Stimulated activated CD8-positive, alpha-beta memory T cell treated with anti-CD3 and anti-CD28 coated beads, Interleukin-12 subunit alpha, Interleukin-12 subunit beta, amount 100 ng/mL, for 4 hours (primary cell): ENCODE data around the gene FMC1.
"Not testable (repeated sequence)": the region's sequence is repeated elsewhere in the genome, so short reads cannot be mapped to it uniquely, and the experiment has no call there.

Experiments used
- DNase-seq: peaks from one replicate; pipeline ENCODE4 v3.0.0-alpha.2; 2020; ENCODE audit warnings: low read depth

Gene FMC1, protein sequence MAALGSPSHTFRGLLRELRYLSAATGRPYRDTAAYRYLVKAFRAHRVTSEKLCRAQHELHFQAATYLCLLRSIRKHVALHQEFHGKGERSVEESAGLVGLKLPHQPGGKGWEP

DNA sequence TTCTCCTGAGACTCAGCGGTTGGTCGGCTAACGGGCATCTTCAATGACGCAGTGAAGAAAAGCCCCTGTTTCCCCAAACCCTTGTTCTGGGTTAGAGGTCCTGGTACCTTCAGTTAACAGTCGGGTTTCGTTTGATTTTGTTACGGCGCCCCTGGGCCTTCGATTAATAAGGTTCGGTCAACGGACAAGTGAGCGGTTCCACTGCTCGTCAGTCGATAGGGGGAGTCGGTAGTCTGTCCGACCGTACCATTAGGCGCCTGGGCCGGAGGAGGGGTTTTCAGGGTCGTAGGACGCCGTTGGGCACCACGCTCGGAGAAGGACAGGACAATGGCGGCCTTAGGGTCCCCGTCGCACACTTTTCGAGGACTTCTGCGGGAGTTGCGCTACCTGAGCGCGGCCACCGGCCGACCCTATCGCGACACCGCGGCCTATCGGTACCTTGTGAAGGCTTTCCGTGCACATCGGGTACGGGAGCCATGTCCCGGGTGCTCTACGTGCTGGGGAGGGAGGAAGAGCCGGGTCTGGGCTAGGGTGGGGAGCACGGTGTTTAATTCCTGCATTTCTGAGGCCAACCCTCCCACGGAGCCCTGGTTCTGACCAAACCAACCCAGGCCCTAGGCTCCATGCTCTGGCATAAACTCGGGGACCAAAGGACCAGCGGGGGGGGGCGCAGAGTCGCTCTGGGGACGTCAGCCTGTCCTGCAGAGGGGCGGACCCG is at the start of gene FMC1:
TSS of gene FMC1 (plus strand) at position 280 of the 718 bp plus-strand sequence. CDS start at position 328, 48 bp downstream.
- DNase-seq, result peak; percentile 72

- no peak for DNase-seq
These were observed 48.3 kb upstream of the FMC1 start for GRCh38 chr7:139292821-139293220.

DNA sequence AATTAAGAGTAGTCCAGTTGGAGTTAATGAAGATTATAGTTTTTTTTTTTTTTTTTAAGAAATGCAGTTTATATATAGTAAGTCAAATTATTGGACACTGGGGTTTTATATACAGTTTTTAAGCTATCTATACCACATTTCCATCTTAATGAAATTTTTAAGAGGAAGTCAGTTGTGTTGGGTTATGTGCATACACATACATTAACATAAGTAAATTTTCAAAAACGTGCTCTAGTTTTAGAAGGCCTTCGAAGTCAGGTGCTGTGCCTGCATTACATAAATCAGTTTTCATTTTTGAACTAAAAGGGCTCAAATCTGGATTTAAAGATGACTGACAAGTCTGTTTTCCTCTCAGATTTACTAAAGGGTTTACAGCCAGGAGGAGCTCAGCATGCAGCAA is 47.6 kb upstream of the FMC1 start:
- no peak for DNase-seq

- DNase-seq, result no peak
These were observed 46.9 kb upstream of the FMC1 start for GRCh38 chr7:139294241-139294640.

DNA sequence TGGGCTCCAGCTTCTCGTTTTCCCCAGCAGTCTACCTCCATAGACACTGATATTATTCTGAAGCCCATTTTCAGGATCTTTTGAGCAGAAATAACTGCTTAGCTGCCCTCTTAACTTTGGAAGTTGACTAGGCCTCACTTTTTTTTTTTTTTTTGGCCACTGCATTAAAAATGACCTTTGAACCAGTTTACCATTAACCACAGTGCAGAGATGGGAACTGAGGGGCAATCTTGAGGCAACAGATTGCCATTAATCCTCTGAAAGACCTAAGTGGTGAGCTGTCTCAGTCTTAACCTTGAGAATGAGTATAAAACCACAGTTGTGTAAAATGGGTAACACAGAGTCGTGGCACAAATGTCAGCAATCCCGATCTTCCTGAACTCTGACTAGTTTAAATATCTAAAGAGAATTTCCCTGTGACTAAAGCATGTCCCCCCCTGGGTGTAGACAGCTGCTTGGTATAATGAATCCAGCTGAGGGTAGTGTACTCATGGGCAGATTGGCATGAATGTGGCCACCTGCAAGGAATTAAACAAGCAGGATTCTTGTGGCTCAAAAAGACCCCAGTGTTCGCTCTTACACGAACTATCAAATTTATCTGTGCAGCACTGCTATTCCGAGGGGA is 46.1 kb upstream of the FMC1 start:
- DNase-seq, result no peak

DNA sequence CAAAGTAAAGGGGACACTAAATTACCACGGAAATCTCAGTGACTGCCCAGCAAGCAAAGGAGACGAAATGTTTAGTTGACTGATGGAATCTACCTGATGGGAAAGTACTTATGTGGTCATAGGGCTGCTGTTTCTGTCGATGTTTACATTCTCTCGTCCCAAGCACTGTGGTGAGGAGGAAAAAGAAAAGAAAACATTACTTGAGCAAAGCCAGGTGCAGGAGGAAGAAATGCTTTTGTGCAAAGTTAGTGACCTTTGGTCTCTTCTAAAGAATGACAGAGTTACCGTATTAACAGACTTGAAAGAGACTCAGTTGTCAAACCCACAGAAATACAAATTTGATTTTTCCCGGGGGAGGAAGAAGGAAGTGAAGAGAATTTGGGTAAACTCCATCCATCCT is 43.3 kb upstream of the FMC1 start:
- no peak for DNase-seq

- DNase-seq, result no peak
These were observed 41.8 kb upstream of the FMC1 start for GRCh38 chr7:139299296-139299695.

GRCh38 chr7:139300390-139300789 is 40.7 kb upstream of the FMC1 start:
- DNase-seq, result no peak

DNA sequence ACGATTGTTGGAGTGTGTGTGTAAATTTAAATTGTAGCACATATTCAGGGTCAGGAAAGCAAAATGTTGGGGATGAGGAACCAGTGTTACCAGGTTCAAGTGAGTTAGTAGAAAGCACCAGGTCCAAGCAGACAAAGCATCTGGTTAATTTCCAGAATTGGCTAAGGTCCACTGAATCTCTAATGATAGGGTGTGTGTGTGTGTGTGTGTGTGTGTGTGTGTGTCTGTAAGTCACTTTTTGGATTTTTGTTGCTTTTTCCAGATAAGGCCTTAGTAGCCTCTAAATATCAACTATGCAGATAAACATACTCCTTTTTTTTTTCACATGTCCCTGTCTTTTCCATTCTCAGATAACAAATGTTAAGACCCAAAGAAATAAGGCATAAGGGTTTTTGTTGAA is 36.6 kb upstream of the FMC1 start:
- no peak for DNase-seq

- no peak for DNase-seq
These were observed 23.1 kb upstream of the FMC1 start for GRCh38 chr7:139317939-139318505.

- no peak for DNase-seq
These were observed 19.9 kb upstream of the FMC1 start for GRCh38 chr7:139321071-139321745.

GRCh38 chr7:139324709-139325108 is 16.4 kb upstream of the FMC1 start:
- DNase-seq, result not testable (repeated sequence)

DNA sequence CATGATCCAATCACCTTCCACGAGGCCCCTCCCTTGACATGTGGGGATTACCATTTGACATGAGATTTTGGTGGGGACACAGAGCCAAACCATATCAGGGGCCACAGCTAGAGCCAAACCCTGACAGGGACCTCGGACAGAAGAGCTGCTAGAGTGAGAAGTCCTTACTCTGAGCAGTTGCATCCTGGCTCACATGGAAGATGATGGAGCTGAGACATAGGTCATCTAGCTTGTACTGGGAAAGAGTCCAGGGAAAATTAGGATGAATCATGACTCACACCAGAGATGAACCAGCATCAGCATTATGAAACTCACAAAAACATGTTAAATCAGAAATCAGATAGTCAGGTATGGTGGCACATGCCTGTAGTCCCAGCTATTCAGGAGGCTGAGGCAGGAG is 12.8 kb upstream of the FMC1 start:
- DNase-seq, result no peak

DNA sequence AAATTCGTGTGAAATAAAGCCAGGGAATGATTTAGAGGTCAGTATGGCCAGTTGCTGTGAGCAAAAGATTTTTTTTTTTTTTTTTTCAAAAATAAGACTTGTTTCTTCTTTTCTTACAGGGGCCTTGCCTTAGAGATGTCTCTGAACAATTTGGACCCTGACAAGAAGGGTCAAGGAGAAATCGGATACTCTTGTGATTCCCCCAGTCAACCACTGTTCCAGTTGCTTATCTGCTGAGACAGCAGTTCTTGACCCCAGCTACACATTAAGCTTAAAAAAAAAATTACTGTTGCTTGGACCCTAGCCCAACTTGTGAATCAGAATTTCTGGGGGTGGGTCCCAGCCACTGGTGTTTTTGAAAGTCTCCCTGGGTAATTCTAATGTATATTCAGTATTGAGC is 12.0 kb upstream of the FMC1 start:
- DNase-seq, result no peak

DNA sequence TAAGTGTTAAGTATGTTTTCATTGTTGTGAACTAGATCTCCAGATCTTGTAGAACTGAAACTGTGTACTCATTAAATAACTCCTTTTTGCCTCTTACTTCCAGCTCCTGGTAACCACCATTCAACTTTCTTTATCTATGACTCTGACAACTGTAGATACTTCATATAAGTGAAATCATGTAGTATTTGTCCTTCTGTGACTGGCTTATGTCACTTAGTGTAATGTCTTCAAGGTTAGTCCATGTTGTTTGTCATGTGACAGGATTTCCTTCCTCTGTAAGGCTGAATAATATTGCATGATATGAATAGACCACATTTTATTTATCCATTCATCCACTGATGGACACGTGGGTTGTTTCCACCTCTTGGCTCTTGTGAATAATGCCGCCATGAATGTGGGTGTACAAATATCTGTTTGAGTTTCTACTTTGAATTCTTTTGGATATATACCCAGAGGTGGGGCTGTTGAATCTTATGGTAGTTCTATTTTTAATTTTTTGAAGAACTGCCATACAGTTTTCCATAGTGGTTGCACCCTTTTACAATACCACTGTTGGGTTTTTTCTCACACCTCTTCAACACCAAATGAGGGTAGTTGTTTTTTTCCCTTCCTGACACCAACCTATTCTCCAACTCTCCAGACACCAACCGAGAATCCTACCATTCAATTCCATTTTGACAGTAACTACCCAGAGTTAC is 10.7 kb upstream of the FMC1 start:
- no peak for DNase-seq

DNA sequence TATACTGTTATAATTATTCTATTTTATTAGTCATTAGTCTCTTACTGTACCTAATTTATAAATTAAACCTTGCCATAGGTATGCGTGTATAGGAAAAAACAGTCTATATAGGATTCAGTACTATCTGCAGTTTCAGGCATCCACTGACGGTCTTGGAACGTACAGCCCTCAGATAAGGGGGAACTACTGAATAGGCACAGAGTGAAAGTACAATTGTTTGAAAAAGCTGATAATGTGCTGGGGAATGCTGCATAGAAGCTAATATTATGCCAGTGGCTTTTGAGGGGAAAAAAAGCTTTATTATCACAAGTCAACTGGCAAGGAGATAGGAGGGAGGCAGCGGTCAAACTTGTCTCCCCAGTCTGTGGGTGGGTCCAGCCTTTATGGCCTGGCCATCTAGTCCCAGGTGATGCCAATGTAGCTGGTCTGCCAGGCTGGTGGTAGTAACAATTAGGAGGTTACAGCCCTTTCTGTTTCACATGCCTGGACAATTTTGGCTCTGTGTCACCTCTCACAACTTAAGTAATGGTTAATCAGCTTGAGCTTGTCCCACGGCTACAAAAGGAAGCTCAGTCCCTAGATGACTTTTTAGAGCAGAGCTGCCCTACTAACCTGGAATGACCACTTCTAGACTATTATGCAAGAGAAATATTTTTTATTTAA is 8.3 kb upstream of the FMC1 start:
- DNase-seq, result no peak

GRCh38 chr7:139333443-139333842 is 7.7 kb upstream of the FMC1 start:
- DNase-seq, result not testable (repeated sequence)

- DNase-seq, result no peak
These were observed 6.6 kb upstream of the FMC1 start for GRCh38 chr7:139334399-139335150.

- no peak for DNase-seq
These were observed 2.1 kb upstream of the FMC1 start for GRCh38 chr7:139339025-139339424.

GRCh38 chr7:139339698-139340036 is 1.5 kb upstream of the FMC1 start:
- no peak for DNase-seq
